HG03066 (cell line): Measurements from ENCODE around the gene COLEC12.

Experiments
- ATAC-seq: cut with Tn5 transposase; IDR thresholded peaks from one replicate; pipeline ENCODE4 v1.9.1; 2021; ENCODE audit warnings: low read depth; ENCODE audit not compliant: unreplicated experiment

COLEC12 gene

GRCh38 chr18:476251-476664 is 24.2 kb downstream of the COLEC12 start:
- no peak for ATAC-seq

- ATAC-seq, result no peak
These were observed 25.1 kb downstream of the COLEC12 start for GRCh38 chr18:475202-476031.

GRCh38 chr18:474416-474815 is 26.1 kb downstream of the COLEC12 start:
- no peak for ATAC-seq

- ATAC-seq, result no peak
These were observed 26.7 kb downstream of the COLEC12 start for GRCh38 chr18:473802-474201.

- ATAC-seq, result no peak
These were observed 28.8 kb downstream of the COLEC12 start for GRCh38 chr18:471716-472115.

- ATAC-seq, result no peak
These were observed 29.6 kb downstream of the COLEC12 start for GRCh38 chr18:470661-471501.

GRCh38 chr18:468955-469790 is 31.3 kb downstream of the COLEC12 start:
- no peak for ATAC-seq

GRCh38 chr18:463827-464541 is 36.5 kb downstream of the COLEC12 start:
- ATAC-seq, result no peak

- ATAC-seq, result no peak
These were observed 37.1 kb downstream of the COLEC12 start for GRCh38 chr18:463403-463802.

- ATAC-seq, result no peak
These were observed 38.7 kb downstream of the COLEC12 start for GRCh38 chr18:461762-462161.

GRCh38 chr18:460791-461190 is 39.7 kb downstream of the COLEC12 start:
- no peak for ATAC-seq

GRCh38 chr18:459814-460593 is 40.5 kb downstream of the COLEC12 start:
- ATAC-seq, result no peak

GRCh38 chr18:457521-458412 is 42.7 kb downstream of the COLEC12 start:
- ATAC-seq, result no peak

- no peak for ATAC-seq
These were observed 43.4 kb downstream of the COLEC12 start for GRCh38 chr18:457140-457519.

GRCh38 chr18:456361-457139 is 44.0 kb downstream of the COLEC12 start:
- no peak for ATAC-seq

GRCh38 chr18:453400-453799 is 47.1 kb downstream of the COLEC12 start:
- no peak for ATAC-seq

GRCh38 chr18:452816-453215 is 47.7 kb downstream of the COLEC12 start:
- ATAC-seq, result no peak

- ATAC-seq, result no peak
These were observed 51.1 kb downstream of the COLEC12 start for GRCh38 chr18:449374-449773.
